ENCODE data around the gene ACAA1. TPM values are rescaled to one million over a fixed set of nuclear protein-coding genes. Genes with fewer than 3 reads are reported as not detected.

The ACAA1 gene
- total and polyA plus RNA-seq, 4 donors: 220 to 410 (median 340) TPM

DNA sequence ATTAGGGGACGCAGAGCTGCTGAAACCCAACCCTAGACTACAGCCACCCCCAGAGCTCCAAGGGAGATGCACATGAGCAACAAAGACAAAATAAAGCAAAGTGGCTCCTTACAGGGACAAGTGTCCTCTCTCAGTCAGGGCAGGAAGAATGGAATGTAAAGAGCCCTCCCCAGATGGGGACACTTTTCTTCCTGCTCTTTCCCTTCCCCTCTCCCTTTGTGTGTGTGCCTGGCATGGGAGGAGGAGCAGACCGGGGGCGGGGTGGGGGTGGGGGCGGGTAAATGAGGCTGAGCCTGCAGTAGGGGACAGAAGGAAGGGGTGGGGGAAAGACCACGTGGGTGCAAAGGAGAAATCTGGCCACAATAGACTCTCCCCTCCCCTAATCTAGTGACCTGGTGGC, 37.4 kb downstream of the ACAA1 start:
- H3K4me3 ChIP-seq (ENCODE audit: low read depth in 1 of 3, low read length in 3 of 3): no peak overlapping the region
- H3K9ac ChIP-seq (ENCODE audit: low read depth in 1 of 2, low read length in 2 of 2): no peak overlapping the region
- no peaks in the 10 kb centered on the region for H3K36me3 ChIP-seq (ENCODE audit: control insufficient read depth in 4 of 4, insufficient read depth in 3 of 4, low read depth in 1 of 4, low read length in 3 of 4)
- WGBS: 38% methylated on average over 5 of the region's 5 CpGs
- no peaks in the 10 kb centered on the region for H3K4me1 ChIP-seq (ENCODE audit: control insufficient read depth in 4 of 4, insufficient read depth in 4 of 4, low read length in 3 of 4)
- no peak for DNase-seq (ENCODE audit: low spot score)
- TF ChIP-seq TAF1 (conservative IDR thresholded peaks at IDR 0.05) (no peak), SP1 (IDR thresholded peaks at IDR 0.05) (no peak), GABPA (IDR thresholded peaks at IDR 0.05 in 1 of 2, conservative IDR thresholded peaks at IDR 0.05 in 1 of 2) (no peak), JUND (IDR thresholded peaks at IDR 0.05) (no peak), YY1 (IDR thresholded peaks at IDR 0.05) (no peak)
- TF ChIP-seq, protein P1, sequence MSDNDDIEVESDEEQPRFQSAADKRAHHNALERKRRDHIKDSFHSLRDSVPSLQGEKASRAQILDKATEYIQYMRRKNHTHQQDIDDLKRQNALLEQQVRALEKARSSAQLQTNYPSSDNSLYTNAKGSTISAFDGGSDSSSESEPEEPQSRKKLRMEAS (IDR thresholded peaks at IDR 0.05): no peak
- H3K9me3 ChIP-seq (ENCODE audit: control insufficient read depth in 4 of 4, low read length in 3 of 4): no peaks in the 10 kb centered on the region
- no peak overlapping the region for H3K27ac ChIP-seq (ENCODE audit: low read depth in 1 of 2, low read length in 2 of 2)
- no peaks in the 10 kb centered on the region for H3K27me3 ChIP-seq (ENCODE audit: control insufficient read depth in 4 of 4, insufficient read depth in 4 of 4, low read length in 3 of 4)

DNA sequence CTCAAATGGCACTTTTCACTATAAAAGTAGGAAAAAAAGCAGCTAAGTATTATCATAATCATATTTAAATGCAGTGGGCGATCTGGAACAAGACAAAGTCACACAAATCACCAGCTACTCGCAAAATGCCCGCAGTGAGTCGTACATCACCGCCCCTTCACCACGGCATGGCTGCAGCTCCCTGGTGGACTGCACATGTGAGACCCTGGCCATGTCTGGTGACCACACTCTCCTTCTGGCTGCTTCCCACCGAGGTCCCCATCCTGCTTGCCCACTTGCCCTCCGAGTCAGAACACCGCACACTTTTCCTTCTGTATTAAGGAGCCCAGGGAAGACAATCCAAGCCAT, 38.6 kb downstream of the ACAA1 start:
- no peak for DNase-seq (ENCODE audit: low spot score)
- 94% methylated on average over 9 of the region's 9 CpGs for WGBS
- no peaks in the 10 kb centered on the region for H3K36me3 ChIP-seq (ENCODE audit: control insufficient read depth in 4 of 4, insufficient read depth in 3 of 4, low read depth in 1 of 4, low read length in 3 of 4)
- no peak overlapping the region for H3K9ac ChIP-seq (ENCODE audit: low read depth in 1 of 2, low read length in 2 of 2)
- H3K27ac ChIP-seq (ENCODE audit: low read depth in 1 of 2, low read length in 2 of 2): no peak overlapping the region
- TF ChIP-seq GABPA (IDR thresholded peaks at IDR 0.05 in 1 of 2, conservative IDR thresholded peaks at IDR 0.05 in 1 of 2) (no peak), FOXA1 (IDR thresholded peaks at IDR 0.05) (no peak), FOXA2 (IDR thresholded peaks at IDR 0.05) (no peak), NR2F2 (IDR thresholded peaks at IDR 0.05) (no peak), HNF4A (conservative IDR thresholded peaks at IDR 0.05) (no peak), SP1 (IDR thresholded peaks at IDR 0.05) (no peak), EGR1 (IDR thresholded peaks at IDR 0.05; ENCODE audit: low read depth in 2 of 2) (no peak), RXRA (IDR thresholded peaks at IDR 0.05) (no peak), RAD21 (IDR thresholded peaks at IDR 0.05) (no peak)
- TF ChIP-seq, protein P2, sequence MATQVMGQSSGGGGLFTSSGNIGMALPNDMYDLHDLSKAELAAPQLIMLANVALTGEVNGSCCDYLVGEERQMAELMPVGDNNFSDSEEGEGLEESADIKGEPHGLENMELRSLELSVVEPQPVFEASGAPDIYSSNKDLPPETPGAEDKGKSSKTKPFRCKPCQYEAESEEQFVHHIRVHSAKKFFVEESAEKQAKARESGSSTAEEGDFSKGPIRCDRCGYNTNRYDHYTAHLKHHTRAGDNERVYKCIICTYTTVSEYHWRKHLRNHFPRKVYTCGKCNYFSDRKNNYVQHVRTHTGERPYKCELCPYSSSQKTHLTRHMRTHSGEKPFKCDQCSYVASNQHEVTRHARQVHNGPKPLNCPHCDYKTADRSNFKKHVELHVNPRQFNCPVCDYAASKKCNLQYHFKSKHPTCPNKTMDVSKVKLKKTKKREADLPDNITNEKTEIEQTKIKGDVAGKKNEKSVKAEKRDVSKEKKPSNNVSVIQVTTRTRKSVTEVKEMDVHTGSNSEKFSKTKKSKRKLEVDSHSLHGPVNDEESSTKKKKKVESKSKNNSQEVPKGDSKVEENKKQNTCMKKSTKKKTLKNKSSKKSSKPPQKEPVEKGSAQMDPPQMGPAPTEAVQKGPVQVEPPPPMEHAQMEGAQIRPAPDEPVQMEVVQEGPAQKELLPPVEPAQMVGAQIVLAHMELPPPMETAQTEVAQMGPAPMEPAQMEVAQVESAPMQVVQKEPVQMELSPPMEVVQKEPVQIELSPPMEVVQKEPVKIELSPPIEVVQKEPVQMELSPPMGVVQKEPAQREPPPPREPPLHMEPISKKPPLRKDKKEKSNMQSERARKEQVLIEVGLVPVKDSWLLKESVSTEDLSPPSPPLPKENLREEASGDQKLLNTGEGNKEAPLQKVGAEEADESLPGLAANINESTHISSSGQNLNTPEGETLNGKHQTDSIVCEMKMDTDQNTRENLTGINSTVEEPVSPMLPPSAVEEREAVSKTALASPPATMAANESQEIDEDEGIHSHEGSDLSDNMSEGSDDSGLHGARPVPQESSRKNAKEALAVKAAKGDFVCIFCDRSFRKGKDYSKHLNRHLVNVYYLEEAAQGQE (IDR thresholded peaks at IDR 0.05): no peak
- TF ChIP-seq, protein P3, sequence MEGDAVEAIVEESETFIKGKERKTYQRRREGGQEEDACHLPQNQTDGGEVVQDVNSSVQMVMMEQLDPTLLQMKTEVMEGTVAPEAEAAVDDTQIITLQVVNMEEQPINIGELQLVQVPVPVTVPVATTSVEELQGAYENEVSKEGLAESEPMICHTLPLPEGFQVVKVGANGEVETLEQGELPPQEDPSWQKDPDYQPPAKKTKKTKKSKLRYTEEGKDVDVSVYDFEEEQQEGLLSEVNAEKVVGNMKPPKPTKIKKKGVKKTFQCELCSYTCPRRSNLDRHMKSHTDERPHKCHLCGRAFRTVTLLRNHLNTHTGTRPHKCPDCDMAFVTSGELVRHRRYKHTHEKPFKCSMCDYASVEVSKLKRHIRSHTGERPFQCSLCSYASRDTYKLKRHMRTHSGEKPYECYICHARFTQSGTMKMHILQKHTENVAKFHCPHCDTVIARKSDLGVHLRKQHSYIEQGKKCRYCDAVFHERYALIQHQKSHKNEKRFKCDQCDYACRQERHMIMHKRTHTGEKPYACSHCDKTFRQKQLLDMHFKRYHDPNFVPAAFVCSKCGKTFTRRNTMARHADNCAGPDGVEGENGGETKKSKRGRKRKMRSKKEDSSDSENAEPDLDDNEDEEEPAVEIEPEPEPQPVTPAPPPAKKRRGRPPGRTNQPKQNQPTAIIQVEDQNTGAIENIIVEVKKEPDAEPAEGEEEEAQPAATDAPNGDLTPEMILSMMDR (IDR thresholded peaks at IDR 0.05; ENCODE audit: low read depth, low read length, missing input control): no peak
- TF ChIP-seq, protein P4, sequence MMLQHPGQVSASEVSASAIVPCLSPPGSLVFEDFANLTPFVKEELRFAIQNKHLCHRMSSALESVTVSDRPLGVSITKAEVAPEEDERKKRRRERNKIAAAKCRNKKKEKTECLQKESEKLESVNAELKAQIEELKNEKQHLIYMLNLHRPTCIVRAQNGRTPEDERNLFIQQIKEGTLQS (IDR thresholded peaks at IDR 0.05): no peak
- TF ChIP-seq, protein P5, sequence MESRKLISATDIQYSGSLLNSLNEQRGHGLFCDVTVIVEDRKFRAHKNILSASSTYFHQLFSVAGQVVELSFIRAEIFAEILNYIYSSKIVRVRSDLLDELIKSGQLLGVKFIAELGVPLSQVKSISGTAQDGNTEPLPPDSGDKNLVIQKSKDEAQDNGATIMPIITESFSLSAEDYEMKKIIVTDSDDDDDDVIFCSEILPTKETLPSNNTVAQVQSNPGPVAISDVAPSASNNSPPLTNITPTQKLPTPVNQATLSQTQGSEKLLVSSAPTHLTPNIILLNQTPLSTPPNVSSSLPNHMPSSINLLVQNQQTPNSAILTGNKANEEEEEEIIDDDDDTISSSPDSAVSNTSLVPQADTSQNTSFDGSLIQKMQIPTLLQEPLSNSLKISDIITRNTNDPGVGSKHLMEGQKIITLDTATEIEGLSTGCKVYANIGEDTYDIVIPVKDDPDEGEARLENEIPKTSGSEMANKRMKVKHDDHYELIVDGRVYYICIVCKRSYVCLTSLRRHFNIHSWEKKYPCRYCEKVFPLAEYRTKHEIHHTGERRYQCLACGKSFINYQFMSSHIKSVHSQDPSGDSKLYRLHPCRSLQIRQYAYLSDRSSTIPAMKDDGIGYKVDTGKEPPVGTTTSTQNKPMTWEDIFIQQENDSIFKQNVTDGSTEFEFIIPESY (IDR thresholded peaks at IDR 0.05): no peak
- TF ChIP-seq, protein P1 (IDR thresholded peaks at IDR 0.05): no peak
- no peak overlapping the region for H3K4me3 ChIP-seq (ENCODE audit: low read depth in 1 of 3, low read length in 3 of 3)
- no peaks in the 10 kb centered on the region for H3K4me1 ChIP-seq (ENCODE audit: control insufficient read depth in 4 of 4, insufficient read depth in 4 of 4, low read length in 3 of 4)
- no peaks in the 10 kb centered on the region for H3K9me3 ChIP-seq (ENCODE audit: control insufficient read depth in 4 of 4, low read length in 3 of 4)
- H3K27me3 ChIP-seq (ENCODE audit: control insufficient read depth in 4 of 4, insufficient read depth in 4 of 4, low read length in 3 of 4): no peaks in the 10 kb centered on the region

Measured in liver (tissue), 9 donors.